Gastrocnemius medialis (tissue), 4 donors: Measurements from ENCODE around the gene LRRC3B.

Source experiments
- POLR2A ChIP-seq, 2 donors: fragments of 450-650 bp; IDR thresholded peaks; one replicate each; pipeline ENCODE4 v1.6.1; 2017; ENCODE audit warnings: antibody characterized with exemption in 2 of 2, mild to moderate bottlenecking in 2 of 2, moderate library complexity in 2 of 2
- TF ChIP-seq, protein P1 (sequence below), 5 experiments: fragments of 450-650 bp in 3 of 5; fragments of 200-600 bp in 2 of 5; sonication (generic) in 2 of 5; IDR thresholded peaks in 4 of 5; conservative IDR thresholded peaks in 1 of 5; 1 replicate in 4 of 5; 2 replicates in 1 of 5; pipeline ENCODE4 v1.5.1; 2016 to 2019; ENCODE audit warnings: antibody characterized with exemption in 5 of 5, mild to moderate bottlenecking in 3 of 5, moderate library complexity in 3 of 5

DNA sequence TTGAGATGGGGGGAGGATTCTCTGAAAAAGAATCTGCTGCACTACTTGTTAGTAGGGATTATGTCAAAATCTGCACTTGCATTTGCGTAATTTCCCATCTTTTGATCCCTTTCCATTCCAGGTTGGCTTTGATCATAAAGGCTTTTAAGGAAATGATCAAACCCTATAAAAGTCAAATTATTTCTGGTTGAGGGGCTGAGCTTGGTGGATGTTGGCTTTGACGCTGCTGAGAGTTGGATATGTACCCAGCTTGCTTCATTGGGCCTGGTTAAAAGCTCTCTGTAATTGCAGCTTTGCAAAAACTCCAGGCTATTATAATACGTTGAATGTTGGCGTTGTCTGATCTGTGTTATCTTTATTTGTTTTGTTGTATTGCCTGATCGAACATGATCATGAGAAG, 12.0 kb downstream of the LRRC3B start:
- TF ChIP-seq, protein P1, sequence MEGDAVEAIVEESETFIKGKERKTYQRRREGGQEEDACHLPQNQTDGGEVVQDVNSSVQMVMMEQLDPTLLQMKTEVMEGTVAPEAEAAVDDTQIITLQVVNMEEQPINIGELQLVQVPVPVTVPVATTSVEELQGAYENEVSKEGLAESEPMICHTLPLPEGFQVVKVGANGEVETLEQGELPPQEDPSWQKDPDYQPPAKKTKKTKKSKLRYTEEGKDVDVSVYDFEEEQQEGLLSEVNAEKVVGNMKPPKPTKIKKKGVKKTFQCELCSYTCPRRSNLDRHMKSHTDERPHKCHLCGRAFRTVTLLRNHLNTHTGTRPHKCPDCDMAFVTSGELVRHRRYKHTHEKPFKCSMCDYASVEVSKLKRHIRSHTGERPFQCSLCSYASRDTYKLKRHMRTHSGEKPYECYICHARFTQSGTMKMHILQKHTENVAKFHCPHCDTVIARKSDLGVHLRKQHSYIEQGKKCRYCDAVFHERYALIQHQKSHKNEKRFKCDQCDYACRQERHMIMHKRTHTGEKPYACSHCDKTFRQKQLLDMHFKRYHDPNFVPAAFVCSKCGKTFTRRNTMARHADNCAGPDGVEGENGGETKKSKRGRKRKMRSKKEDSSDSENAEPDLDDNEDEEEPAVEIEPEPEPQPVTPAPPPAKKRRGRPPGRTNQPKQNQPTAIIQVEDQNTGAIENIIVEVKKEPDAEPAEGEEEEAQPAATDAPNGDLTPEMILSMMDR (IDR thresholded peaks at IDR 0.05 in 4 of 5, conservative IDR thresholded peaks at IDR 0.05 in 1 of 5), result no peak
- TF ChIP-seq POLR2A (IDR thresholded peaks at IDR 0.05), result no peak
